HG02759 (cell line): ENCODE measurements around the gene PRKAR1B.
"Not testable (repeated sequence)": the region's sequence is repeated elsewhere in the genome, so short reads cannot be mapped to it uniquely, and the experiment has no call there.

ENCODE experiments used
- ATAC-seq: cut with Tn5 transposase; IDR thresholded peaks from one replicate; pipeline ENCODE4 v1.9.1; 2021; ENCODE audit warnings: mild to moderate bottlenecking, moderate library complexity; ENCODE audit not compliant: unreplicated experiment

The PRKAR1B gene

GRCh38 chr7:757741-758163 lies 30.7 kb upstream of the PRKAR1B start:
- no peak for ATAC-seq

- no peak for ATAC-seq
These were observed 30.0 kb upstream of the PRKAR1B start for GRCh38 chr7:756928-757560.

GRCh38 chr7:756231-756927 lies 29.3 kb upstream of the PRKAR1B start:
- no peak for ATAC-seq

GRCh38 chr7:755413-755805 lies 28.3 kb upstream of the PRKAR1B start:
- no peak for ATAC-seq

- ATAC-seq, result no peak
These were observed 27.7 kb upstream of the PRKAR1B start for GRCh38 chr7:754531-755412.

- ATAC-seq, result no peak
These were observed 26.1 kb upstream of the PRKAR1B start for GRCh38 chr7:753190-753589.

- ATAC-seq, result not testable (repeated sequence)
These were observed 25.2 kb upstream of the PRKAR1B start for GRCh38 chr7:752256-752655.

GRCh38 chr7:751826-752225 lies 24.7 kb upstream of the PRKAR1B start:
- no peak for ATAC-seq

- no peak for ATAC-seq
These were observed 23.2 kb upstream of the PRKAR1B start for GRCh38 chr7:750111-750905.

GRCh38 chr7:749140-749551 lies 22.1 kb upstream of the PRKAR1B start:
- no peak for ATAC-seq

GRCh38 chr7:748446-748845 lies 21.4 kb upstream of the PRKAR1B start:
- ATAC-seq, result no peak

- ATAC-seq, result no peak
These were observed 20.1 kb upstream of the PRKAR1B start for GRCh38 chr7:747186-747585.

- ATAC-seq, result no peak
These were observed 19.3 kb upstream of the PRKAR1B start for GRCh38 chr7:746155-747061.

GRCh38 chr7:745431-746154 lies 18.5 kb upstream of the PRKAR1B start:
- no peak for ATAC-seq

GRCh38 chr7:744854-745430 lies 17.9 kb upstream of the PRKAR1B start:
- no peak for ATAC-seq

- ATAC-seq, result not testable (repeated sequence)
These were observed 17.0 kb upstream of the PRKAR1B start for GRCh38 chr7:744128-744520.

GRCh38 chr7:743341-744127 lies 16.5 kb upstream of the PRKAR1B start:
- ATAC-seq, result not testable (repeated sequence)

- no peak for ATAC-seq
These were observed 15.7 kb upstream of the PRKAR1B start for GRCh38 chr7:742791-743190.
